Naive B cell (primary cell): Measurements from ENCODE around the gene KRTAP5-7. TPM values are rescaled to one million over a fixed set of nuclear protein-coding genes. Genes with fewer than 3 reads are reported as not detected.
"Not testable (repeated sequence)": the region's sequence is repeated elsewhere in the genome, so short reads cannot be mapped to it uniquely, and the experiment has no call there.

Source experiments
- ATAC-seq, 2 donors: fragments of 150-1000 bp; cut with Tn5 transposase; 2 replicates each; pipeline ENCODE4 v1.10.0; 2021; ENCODE audit warnings: low read depth in 2 of 2, mild to moderate bottlenecking in 2 of 2, moderate library complexity in 2 of 2
- DNase-seq: peaks from one replicate; pipeline ENCODE4 v3.0.0; 2022
- H3K27ac Mint-ChIP-seq, 6 donors: one replicate each; pipeline ENCODE4 v1.8.0; 2020 to 2022; ENCODE audit warnings: mild to moderate bottlenecking in 6 of 6, mixed read lengths in 6 of 6, moderate library complexity in 5 of 6, inconsistent platforms in 2 of 6
- H3K27me3 Mint-ChIP-seq, 3 donors: one replicate each; pipeline ENCODE4 v1.8.0; 2021 to 2022; ENCODE audit warnings: mixed read lengths in 3 of 3, mild to moderate bottlenecking in 1 of 3
- H3K36me3 Mint-ChIP-seq, 2 donors: one replicate each; pipeline ENCODE4 v1.8.0; 2020 to 2022; ENCODE audit warnings: mixed read lengths in 2 of 2, inconsistent platforms in 1 of 2, mild to moderate bottlenecking in 1 of 2
- H3K4me1 Mint-ChIP-seq, 3 donors: one replicate each; pipeline ENCODE4 v1.8.0; 2020 to 2022; ENCODE audit warnings: mixed read lengths in 3 of 3, inconsistent platforms in 1 of 3, mild to moderate bottlenecking in 1 of 3, moderate library complexity in 1 of 3
- H3K4me3 Mint-ChIP-seq, 8 donors: one replicate each; pipeline ENCODE4 v1.8.0; 2020 to 2022; ENCODE audit warnings: mild to moderate bottlenecking in 8 of 8, mixed read lengths in 8 of 8, moderate library complexity in 8 of 8, inconsistent platforms in 2 of 8
- H3K9me3 Mint-ChIP-seq, 7 donors: one replicate each; pipeline ENCODE4 v1.8.0; 2020 to 2022; ENCODE audit warnings: mixed read lengths in 7 of 7, mild to moderate bottlenecking in 5 of 7, inconsistent platforms in 2 of 7, moderate library complexity in 1 of 7
- polyA plus RNA-seq, 6 donors: library from polyadenylated mRNA; unstranded; fragments of 300-500 nt; fragmentation: Illumina TruSeq; gene quantifications; one replicate each; pipeline ENCODE4 v1.2.3, GENCODE V29; 2021; ENCODE audit warnings: low read depth in 6 of 6

KRTAP5-7 gene
- polyA plus RNA-seq, 6 donors from 2014 or later, result not detected

GRCh38 chr11:71564430-71564829, 37.4 kb downstream of the KRTAP5-7 start:
- Mint-ChIP-seq H3K4me1 (no peaks in the 10 kb centered on the region), H3K27ac (no peak overlapping the region), H3K9me3 (peaks cover 0 to 17% (median 1%) of the 10 kb centered on the region in 7 donors), H3K27me3 (peaks cover 26 to 46% (median 44%) of the 10 kb centered on the region in 3 donors), H3K4me3 (no peak overlapping the region), H3K36me3 (peaks cover 0 to 7% of the 10 kb centered on the region in 2 donors)
- ATAC-seq, result no peak
- no peak for DNase-seq

- H3K4me1 Mint-ChIP-seq, result no peaks in the 10 kb centered on the region
Measured at GRCh38 chr11:71565263-71565662, 38.2 kb downstream of the KRTAP5-7 start, which contains the start of gene KRTAP5-10. Gene KRTAP5-10 (plus strand): TSS chr11:71565563. CDS start chr11:71565588, 25 bp downstream.

GRCh38 chr11:71566081-71566620, 39.1 kb downstream of the KRTAP5-7 start:
- Mint-ChIP-seq H3K4me1 (no peaks in the 10 kb centered on the region), H3K27ac (no peak overlapping the region), H3K4me3 (no peak overlapping the region), H3K9me3 (peaks cover 0 to 3% (median 0%) of the 10 kb centered on the region in 7 donors), H3K27me3 (peaks cover 26 to 50% (median 46%) of the 10 kb centered on the region in 3 donors), H3K36me3 (peaks cover 0 to 4% of the 10 kb centered on the region in 2 donors)
- DNase-seq (no peak), ATAC-seq (no peak)

More at GRCh38 chr11:71565263-71565662, 38.2 kb downstream of the KRTAP5-7 start, which contains the start of gene KRTAP5-10:
- DNase-seq (no peak), ATAC-seq (no peak)
- peaks cover 0 to 12% (median 0%) of the 10 kb centered on the region in 7 donors for H3K9me3 Mint-ChIP-seq
- H3K36me3 Mint-ChIP-seq, result peaks cover 0 to 7% of the 10 kb centered on the region in 2 donors
- peaks cover 26 to 45% (median 44%) of the 10 kb centered on the region in 3 donors for H3K27me3 Mint-ChIP-seq
- H3K27ac Mint-ChIP-seq, result no peak within 1 kb of the TSS
- no peak within 1 kb of the TSS for H3K4me3 Mint-ChIP-seq

DNA sequence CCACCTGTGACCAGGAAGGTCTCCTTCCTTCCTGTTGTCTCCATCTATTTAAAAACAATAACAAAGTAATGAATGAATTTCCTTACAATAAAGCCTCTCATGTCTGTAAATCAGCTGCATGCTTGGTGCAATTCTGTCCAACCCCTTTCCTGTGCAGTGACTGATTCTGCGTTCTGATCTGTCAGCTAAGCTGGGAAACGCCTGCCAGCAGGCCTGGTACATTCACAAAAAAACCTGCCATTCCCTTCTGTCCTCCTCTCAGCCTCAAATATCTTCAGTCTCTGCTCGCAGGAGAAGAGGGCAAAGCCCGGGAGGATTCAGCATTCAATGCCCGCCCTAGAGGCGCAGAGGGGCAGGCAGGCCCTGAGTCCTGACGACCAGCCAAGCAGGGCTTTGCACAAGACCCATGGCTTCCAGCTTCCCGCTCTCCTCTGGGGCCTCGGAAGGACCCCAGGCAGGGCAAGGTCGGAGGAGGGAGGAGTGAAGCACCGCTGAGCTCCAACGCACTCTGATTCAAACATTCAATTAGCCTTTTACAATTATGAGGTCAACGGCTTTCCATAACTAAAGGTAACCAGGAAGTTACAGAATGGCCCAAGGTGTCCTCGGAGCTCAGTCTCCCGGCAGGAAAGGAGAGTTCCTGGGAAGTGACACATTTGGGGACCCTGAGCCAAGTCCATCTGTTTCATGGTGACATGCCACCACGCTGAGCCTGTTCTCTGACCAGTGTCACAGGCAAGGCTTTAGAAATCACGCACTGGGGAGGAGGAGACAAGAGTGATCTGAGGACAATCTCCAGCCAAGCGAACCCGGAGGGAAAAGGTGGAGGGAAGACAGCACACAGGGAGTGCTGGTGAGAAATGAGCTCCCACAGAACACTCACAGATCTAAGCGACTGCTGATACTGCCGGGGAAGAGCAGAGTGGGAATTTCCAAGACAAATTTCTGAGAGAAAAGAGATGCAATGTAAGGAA, 39.8 kb downstream of the KRTAP5-7 start:
- not testable (repeated sequence) for H3K4me3 Mint-ChIP-seq, H3K4me1 Mint-ChIP-seq, ATAC-seq, DNase-seq, H3K9me3 Mint-ChIP-seq, H3K36me3 Mint-ChIP-seq
- H3K27me3 Mint-ChIP-seq, result peaks cover 23 to 44% (median 40%) of the 10 kb centered on the region in 3 donors
- peak overlapping the region in 1 of 6 donors; percentile 71 for H3K27ac Mint-ChIP-seq

- H3K27ac Mint-ChIP-seq, H3K4me1 Mint-ChIP-seq, ATAC-seq, H3K4me3 Mint-ChIP-seq, H3K9me3 Mint-ChIP-seq, DNase-seq, H3K36me3 Mint-ChIP-seq: not testable (repeated sequence)
- H3K27me3 Mint-ChIP-seq, result peaks cover 23 to 48% (median 43%) of the 10 kb centered on the region in 3 donors
Measured at GRCh38 chr11:71567633-71568032, 40.6 kb downstream of the KRTAP5-7 start.

DNA sequence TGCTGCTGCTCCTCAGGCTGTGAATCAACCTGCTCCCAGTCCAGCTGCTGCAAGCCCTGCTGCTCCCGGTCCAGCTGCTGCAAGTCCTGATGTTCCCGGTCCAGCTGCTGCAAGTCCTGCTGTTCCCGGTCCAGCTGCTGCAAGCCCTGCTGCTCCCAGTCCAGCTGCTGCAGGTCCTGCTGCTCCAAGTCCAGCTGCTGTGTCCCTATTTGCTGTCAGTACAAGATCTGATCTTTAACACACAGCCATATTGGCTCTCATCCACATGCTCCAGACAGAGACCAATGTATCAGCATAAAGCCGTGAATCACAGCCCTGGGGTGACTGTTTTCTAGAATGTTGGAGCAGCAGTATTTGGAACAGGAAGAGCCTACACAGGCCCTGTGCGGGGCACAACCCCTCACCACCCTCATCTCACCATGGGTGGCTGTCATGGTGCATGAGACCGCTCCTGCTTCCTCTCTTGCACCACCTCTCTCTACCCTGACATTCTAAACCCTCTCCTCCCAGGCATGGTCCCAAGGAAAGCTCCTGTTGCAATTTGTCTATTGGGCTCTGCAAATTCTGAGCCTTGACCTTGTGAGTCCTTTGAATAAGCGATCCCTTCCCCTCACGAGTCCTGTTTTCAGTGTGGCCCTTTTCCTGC, 41.8 kb downstream of the KRTAP5-7 start:
- Mint-ChIP-seq H3K27ac (no peak overlapping the region), H3K9me3 (no peaks in the 10 kb centered on the region), H3K36me3 (no peaks in the 10 kb centered on the region), H3K4me3 (no peak overlapping the region), H3K4me1 (no peaks in the 10 kb centered on the region), H3K27me3 (peaks cover 13 to 41% (median 36%) of the 10 kb centered on the region in 3 donors)
- no peak for ATAC-seq
- no peak for DNase-seq

DNA sequence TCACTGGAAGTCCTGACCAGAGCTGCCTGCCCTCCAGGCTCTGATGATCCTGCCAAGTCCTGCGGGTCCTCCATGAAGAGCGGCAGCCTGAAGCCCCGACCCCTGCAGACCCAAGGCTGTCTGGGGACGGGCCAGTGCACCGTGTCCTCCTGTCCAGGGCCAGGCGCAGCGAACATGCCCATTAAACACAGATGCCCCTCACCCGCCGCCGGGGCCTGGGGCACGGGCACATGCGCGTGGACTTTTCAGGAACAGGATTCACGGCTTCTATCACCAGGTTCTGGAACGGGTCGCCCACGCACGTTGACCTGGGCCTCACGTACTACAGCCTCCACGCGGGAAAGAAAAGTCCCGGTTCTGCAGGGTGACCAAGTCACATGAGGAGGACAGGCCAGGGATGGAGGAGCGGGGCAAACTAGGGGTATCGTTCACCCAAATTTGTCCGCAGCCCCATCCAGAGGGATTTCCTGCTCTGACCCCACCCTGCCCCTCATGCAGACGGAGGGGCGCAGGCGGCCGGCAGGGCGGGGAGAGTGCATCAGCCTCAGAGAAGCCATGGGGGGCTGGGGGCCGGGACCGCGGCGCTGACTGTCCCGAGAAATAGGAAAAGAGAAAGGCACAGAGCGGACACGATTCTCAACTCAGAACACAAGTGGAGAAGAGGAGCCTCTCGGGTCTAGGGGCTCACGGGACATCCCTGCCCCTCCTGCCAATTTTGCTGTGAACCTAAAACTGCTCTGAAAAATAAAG, 44.2 kb downstream of the KRTAP5-7 start:
- H3K9me3 Mint-ChIP-seq, ATAC-seq, H3K4me3 Mint-ChIP-seq, H3K27ac Mint-ChIP-seq, DNase-seq, H3K36me3 Mint-ChIP-seq, H3K4me1 Mint-ChIP-seq: not testable (repeated sequence)
- peaks cover 20 to 23% (median 22%) of the 10 kb centered on the region in 3 donors for H3K27me3 Mint-ChIP-seq

- H3K4me1 Mint-ChIP-seq, result no peaks in the 10 kb centered on the region
- no peak overlapping the region for H3K4me3 Mint-ChIP-seq
- H3K36me3 Mint-ChIP-seq, result no peaks in the 10 kb centered on the region
- DNase-seq (no peak), ATAC-seq (no peak)
- H3K27ac Mint-ChIP-seq, result no peak overlapping the region
- H3K27me3 Mint-ChIP-seq, result peaks cover 13 to 17% (median 17%) of the 10 kb centered on the region in 3 donors
- H3K9me3 Mint-ChIP-seq, result no peaks in the 10 kb centered on the region
Measured at GRCh38 chr11:71572811-71573210, 45.7 kb downstream of the KRTAP5-7 start.

DNA sequence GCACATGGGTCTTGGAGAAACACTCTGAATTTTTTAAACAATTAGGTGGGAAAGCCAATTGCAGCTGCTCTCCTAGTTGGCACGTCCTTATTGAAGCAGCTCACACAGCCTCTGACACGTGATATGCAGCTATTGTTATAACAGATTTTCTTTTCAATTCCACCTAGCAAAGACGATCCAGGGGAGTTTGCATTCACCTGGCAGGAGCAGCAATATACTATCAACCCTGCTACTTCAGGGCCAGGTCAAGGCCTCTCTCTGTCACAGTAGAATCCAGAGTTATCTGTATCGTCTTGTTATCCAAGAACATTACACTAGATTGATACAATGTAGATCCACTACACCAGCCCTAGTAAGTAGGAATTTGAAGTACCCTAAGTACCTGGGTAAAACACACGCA, 47.4 kb downstream of the KRTAP5-7 start:
- Mint-ChIP-seq H3K9me3 (no peaks in the 10 kb centered on the region), H3K27me3 (peaks cover 13 to 17% (median 17%) of the 10 kb centered on the region in 3 donors)

DNA sequence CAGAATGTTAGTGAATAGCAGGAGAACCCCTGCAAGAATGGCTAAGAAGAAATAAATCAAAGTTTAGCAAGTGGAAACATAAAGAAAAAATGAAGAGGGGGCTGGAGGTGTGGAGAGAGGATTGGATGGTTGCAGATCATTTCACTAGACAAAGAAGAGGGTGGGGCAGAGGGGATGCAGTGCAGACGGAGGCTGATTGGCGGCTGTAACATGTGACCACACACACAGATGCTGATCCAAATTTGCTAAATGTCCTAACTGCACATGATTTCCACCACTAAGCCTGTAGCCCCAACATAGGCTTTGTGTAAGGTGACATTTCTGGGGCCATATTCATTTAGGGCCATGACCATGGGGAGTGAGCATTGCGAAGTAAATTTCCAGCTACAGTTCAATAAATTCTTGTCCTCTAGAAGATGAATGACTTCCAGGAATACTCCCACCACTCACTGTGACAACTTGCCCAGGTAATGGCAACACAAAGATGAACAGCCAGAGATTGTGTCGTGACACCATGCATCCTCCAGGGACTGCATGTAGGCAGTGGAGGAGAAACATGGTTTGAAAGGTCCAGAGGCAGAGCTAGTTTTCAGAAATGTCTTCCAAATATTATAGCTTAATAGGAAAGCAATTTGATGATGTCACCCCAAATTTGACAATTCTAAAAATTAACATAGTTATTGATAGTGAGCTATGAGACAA, 48.8 kb downstream of the KRTAP5-7 start:
- no peak for DNase-seq
- Mint-ChIP-seq H3K27ac (no peak overlapping the region), H3K36me3 (no peaks in the 10 kb centered on the region)

More for the DNA sequence above, 47.4 kb downstream of the KRTAP5-7 start:
- no peak overlapping the region for H3K27ac Mint-ChIP-seq
- ATAC-seq (no peak), DNase-seq (no peak)
- H3K4me1 Mint-ChIP-seq, result no peaks in the 10 kb centered on the region
- no peak overlapping the region for H3K4me3 Mint-ChIP-seq
- H3K36me3 Mint-ChIP-seq, result no peaks in the 10 kb centered on the region

GRCh38 chr11:71576688-71577465, 49.8 kb downstream of the KRTAP5-7 start:
- H3K4me1 Mint-ChIP-seq, ATAC-seq, H3K9me3 Mint-ChIP-seq, DNase-seq, H3K27ac Mint-ChIP-seq, H3K4me3 Mint-ChIP-seq, H3K36me3 Mint-ChIP-seq: not testable (repeated sequence)
- H3K27me3 Mint-ChIP-seq, result peaks cover 15 to 27% (median 18%) of the 10 kb centered on the region in 3 donors

More for the DNA sequence above, 48.8 kb downstream of the KRTAP5-7 start:
- Mint-ChIP-seq H3K4me3 (no peak overlapping the region), H3K9me3 (no peaks in the 10 kb centered on the region), H3K27me3 (peaks cover 12 to 18% (median 13%) of the 10 kb centered on the region in 3 donors), H3K4me1 (no peaks in the 10 kb centered on the region)
- no peak for ATAC-seq
